H1 (cell line): ENCODE data around the gene MYLK. TPM values are rescaled to one million over a fixed set of nuclear protein-coding genes. Genes with fewer than 3 reads are reported as not detected.

Source experiments
- CHD7 ChIP-seq: fragments of 300-600 bp; sonication (generic); IDR thresholded peaks from 2 replicates; pipeline ENCODE4 v1.7.1; 2012; ENCODE audit warnings: low read length, moderate library complexity, mild to moderate bottlenecking, inconsistent platforms; ENCODE audit not compliant: insufficient replicate concordance
- KDM4A ChIP-seq: IDR thresholded peaks from one replicate; pipeline ENCODE4 v1.7.1; 2012; ENCODE audit warnings: low read depth, mild to moderate bottlenecking, moderate library complexity, low read length, inconsistent platforms; ENCODE audit not compliant: severe bottlenecking
- SAP30 ChIP-seq: fragments of 300-600 bp; sonication (generic); IDR thresholded peaks from 2 replicates; pipeline ENCODE4 v1.7.1; 2012; ENCODE audit warnings: low read length, moderate library complexity, mild to moderate bottlenecking, inconsistent platforms; ENCODE audit not compliant: insufficient read depth, insufficient replicate concordance
- SIX5 ChIP-seq: IDR thresholded peaks from 2 replicates; pipeline ENCODE4 v1.6.1; 2011; ENCODE audit warnings: mild to moderate bottlenecking, low read depth, low read length
- polyA plus RNA-seq, 7 experiments: library from polyadenylated mRNA; depleted of rRNA in 3 of 7; stranded (reverse) in 5 of 7; unstranded in 2 of 7; fragments of >200 nt in 5 of 7; fragments of 200-250 nt in 2 of 7; gene quantifications; 1 replicate in 5 of 7; 2 replicates in 1 of 7; 4 replicates in 1 of 7; pipeline versions ENCODE4 v1.2.1 to v1.2.3, GENCODE V29; 2011 to 2013; ENCODE audit warnings: missing spikeins in 2 of 7, mixed read lengths in 2 of 7
- total RNA-seq: library from RNA; stranded (reverse); fragmentation: NEBNext Ultra II Directional; extraction: Animal tissue kit (Norgen Biotek cat#: 25700); gene quantifications from 2 replicates; pipeline ENCODE4 v1.2.1, GENCODE V29; 2021
- TF ChIP-seq, protein P1 (sequence below): IDR thresholded peaks from 2 replicates; pipeline ENCODE4 v1.6.1; 2012; ENCODE audit warnings: low read length, inconsistent platforms

MYLK gene
- total and polyA plus RNA-seq, 2 of the 8 experiments (the other 6 are each of a cell fraction or from before 2014, with no cell fraction given) = 11.6 to 21.3 TPM

- TF ChIP-seq CHD7 (no peak), KDM4A (no peak), SIX5 (no peak), SAP30 (no peak)
- TF ChIP-seq, protein P1, sequence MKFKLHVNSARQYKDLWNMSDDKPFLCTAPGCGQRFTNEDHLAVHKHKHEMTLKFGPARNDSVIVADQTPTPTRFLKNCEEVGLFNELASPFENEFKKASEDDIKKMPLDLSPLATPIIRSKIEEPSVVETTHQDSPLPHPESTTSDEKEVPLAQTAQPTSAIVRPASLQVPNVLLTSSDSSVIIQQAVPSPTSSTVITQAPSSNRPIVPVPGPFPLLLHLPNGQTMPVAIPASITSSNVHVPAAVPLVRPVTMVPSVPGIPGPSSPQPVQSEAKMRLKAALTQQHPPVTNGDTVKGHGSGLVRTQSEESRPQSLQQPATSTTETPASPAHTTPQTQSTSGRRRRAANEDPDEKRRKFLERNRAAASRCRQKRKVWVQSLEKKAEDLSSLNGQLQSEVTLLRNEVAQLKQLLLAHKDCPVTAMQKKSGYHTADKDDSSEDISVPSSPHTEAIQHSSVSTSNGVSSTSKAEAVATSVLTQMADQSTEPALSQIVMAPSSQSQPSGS = no peak
- TF ChIP-seq, all 59 proteins: peak for 0
Observed at GRCh38 chr3:123920868-123921267, 36.7 kb upstream of the MYLK start (continued).
